PFSK-1 (cell line): ENCODE data around the gene CASP4.

Experiments used
- FOXP2 ChIP-seq: optimal IDR thresholded peaks from 2 replicates; pipeline ENCODE3; 2011; ENCODE audit warnings: borderline replicate concordance, control low read depth, inconsistent platforms; ENCODE audit not compliant: insufficient read depth; ENCODE audit errors: extremely low read length, extremely low read depth
- POLR2AphosphoS5 ChIP-seq: IDR thresholded peaks from 2 replicates; pipeline ENCODE4 v1.6.1; 2012; ENCODE audit warnings: low read depth, mild to moderate bottlenecking, control low read depth, low read length, moderate library complexity
- REST ChIP-seq, 2 experiments: IDR thresholded peaks; 2 replicates each; pipeline versions ENCODE4 v1.6.1 to v1.8.0; 2011 to 2012; ENCODE audit warnings: low read depth in 2 of 2, low read length in 2 of 2, control low read depth in 1 of 2, inconsistent platforms in 1 of 2, mild to moderate bottlenecking in 1 of 2, moderate library complexity in 1 of 2; ENCODE audit not compliant: insufficient read depth in 1 of 2
- SIN3A ChIP-seq: IDR thresholded peaks from 2 replicates; pipeline ENCODE4 v1.6.1; 2012; ENCODE audit warnings: mild to moderate bottlenecking, low read length, moderate library complexity, borderline replicate concordance; ENCODE audit not compliant: insufficient read depth
- TAF1 ChIP-seq: IDR thresholded peaks from 2 replicates; pipeline ENCODE4 v1.6.1; 2012; ENCODE audit warnings: low read length, control low read depth, borderline replicate concordance; ENCODE audit not compliant: insufficient read depth

Gene CASP4

GRCh38 chr11:104992781-104993180 is 24.4 kb upstream of the CASP4 start:
- TF ChIP-seq TAF1 (no peak), FOXP2 (no peak), POLR2AphosphoS5 (no peak), SIN3A (no peak), REST (IDR thresholded peaks at IDR 0.05; ENCODE audit: insufficient read depth in 1 of 2, low read depth in 2 of 2, low read length in 2 of 2) (no peak)

GRCh38 chr11:104991994-104992393 is 23.6 kb upstream of the CASP4 start:
- no peak for TF ChIP-seq TAF1
- no peak for TF ChIP-seq POLR2AphosphoS5
- no peak for TF ChIP-seq SIN3A
- no peak for TF ChIP-seq REST (IDR thresholded peaks at IDR 0.05; ENCODE audit: insufficient read depth in 1 of 2, low read depth in 2 of 2, low read length in 2 of 2)
- no peak for TF ChIP-seq FOXP2

GRCh38 chr11:104984808-104985207 is 16.4 kb upstream of the CASP4 start:
- TF ChIP-seq FOXP2, result no peak
- TF ChIP-seq SIN3A, result no peak
- TF ChIP-seq REST (IDR thresholded peaks at IDR 0.05; ENCODE audit: insufficient read depth in 1 of 2, low read depth in 2 of 2, low read length in 2 of 2), result no peak
- TF ChIP-seq TAF1, result no peak

- TF ChIP-seq TAF1 (no peak), POLR2AphosphoS5 (no peak), FOXP2 (no peak), REST (IDR thresholded peaks at IDR 0.05; ENCODE audit: insufficient read depth in 1 of 2, low read depth in 2 of 2, low read length in 2 of 2) (no peak), SIN3A (no peak)
Observed at GRCh38 chr11:104979839-104980238, 11.5 kb upstream of the CASP4 start.

GRCh38 chr11:104973616-104974015 is 5.2 kb upstream of the CASP4 start:
- TF ChIP-seq SIN3A, result no peak
- TF ChIP-seq POLR2AphosphoS5, result no peak
- TF ChIP-seq REST (IDR thresholded peaks at IDR 0.05; ENCODE audit: insufficient read depth in 1 of 2, low read depth in 2 of 2, low read length in 2 of 2), result no peak
- no peak for TF ChIP-seq TAF1
- no peak for TF ChIP-seq FOXP2
